Stimulated activated CD4-positive, alpha-beta T cell treated with anti-CD3 and anti-CD28 coated beads, Interleukin-15, amount 100 ng/mL, for 24 hours (primary cell): Measurements from ENCODE around the gene IL36A.

Source experiments
- DNase-seq: peaks from one replicate; pipeline ENCODE4 v3.0.0-alpha.2; 2020

Gene IL36A

DNA sequence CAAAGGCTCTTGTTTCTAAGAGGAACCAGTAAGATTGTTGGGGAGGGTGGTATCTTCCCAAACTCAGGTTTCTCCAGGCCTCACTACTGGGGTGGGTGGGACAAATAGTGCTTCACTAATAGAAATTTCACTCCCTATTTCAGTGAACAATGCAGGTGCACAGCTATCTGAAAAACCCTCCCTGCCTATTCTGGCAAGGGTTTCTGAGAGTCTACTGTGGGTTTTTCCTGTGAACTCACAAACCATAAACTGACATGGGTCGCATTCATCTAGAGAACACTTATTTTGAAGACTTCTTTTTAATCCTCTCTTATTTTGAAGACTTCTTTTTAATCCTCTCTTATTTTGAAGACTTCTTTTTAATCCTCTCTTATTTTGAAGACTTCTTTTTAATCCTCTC lies 4.4 kb downstream of the IL36A start:
- DNase-seq = no peak

DNA sequence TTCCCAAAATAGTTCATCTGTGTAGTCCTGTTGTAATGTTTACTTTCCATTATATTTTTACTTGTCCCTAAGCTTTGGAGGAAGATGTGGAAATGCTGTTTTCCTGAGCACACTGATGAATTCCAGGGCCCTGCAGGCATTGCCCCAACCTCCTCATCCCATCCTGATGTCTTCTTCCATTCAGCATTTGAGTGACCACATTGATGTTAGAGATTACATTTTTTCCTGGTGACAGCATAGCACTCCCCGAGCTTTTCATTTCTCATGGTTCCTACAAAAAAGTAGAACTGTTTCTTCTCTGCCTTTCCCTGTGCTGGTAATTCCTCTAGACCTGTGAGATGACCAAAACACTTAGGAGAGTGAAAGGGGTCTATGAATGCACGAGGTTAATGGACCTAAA lies 4.8 kb downstream of the IL36A start:
- no peak for DNase-seq

- DNase-seq = no peak
Measured at GRCh38 chr2:113011108-113011507, 5.8 kb downstream of the IL36A start.

DNA sequence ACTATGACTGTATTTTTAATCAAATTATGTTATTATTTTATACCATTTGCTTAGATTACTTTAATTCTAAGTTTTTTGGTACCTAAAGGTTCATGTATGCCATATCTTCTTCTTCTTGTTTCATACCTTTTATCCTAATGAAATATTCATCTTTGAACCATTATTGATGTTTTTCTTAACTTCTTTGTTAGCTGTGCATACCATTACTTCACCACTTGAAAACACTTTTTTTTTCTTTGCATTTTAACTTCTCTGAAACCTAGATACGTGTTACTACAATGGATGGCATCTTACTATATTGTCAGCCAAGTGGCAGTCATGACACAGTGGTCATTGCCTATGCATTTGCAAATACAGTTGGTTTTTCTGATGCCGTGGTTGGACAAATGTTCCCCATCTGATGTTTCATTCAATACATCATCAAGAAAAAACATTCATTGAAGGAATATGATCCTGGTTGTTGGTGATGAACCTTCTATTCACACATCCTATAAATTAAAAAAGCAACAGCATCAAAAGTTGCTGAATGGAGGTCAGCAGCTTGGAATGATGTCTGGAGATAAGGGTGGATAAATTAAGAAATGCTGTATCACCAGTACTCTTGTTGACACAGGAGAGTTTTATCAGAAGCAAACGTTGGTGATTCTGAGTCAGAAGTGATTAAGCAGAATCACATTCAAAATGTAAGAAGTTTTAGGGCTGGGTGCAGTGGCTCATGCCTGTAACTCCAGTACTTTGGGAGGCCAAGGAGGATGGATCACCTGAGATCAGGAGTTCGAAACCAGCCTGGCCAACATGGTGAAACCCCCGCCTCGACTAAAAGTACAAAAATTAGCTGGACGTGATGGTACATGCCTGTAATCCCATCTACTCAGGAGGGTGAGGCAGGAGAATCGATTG lies 7.4 kb downstream of the IL36A start:
- no peak for DNase-seq

DNA sequence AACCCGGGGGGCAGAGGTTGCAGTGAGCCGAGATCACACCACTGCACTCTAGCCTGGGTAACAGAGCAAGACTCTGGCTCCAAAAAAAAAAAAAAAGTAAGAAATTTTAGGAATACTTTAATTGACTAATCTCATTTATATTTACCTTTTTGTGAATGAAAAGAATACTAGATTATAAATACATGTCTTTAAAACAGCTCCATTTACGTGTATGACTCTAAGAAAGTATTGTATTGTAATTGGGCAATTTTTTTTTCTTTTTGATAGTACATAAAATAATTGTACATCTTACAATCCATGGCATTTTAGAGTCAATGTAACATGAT lies 8.0 kb downstream of the IL36A start:
- no peak for DNase-seq

- DNase-seq = no peak
Measured at GRCh38 chr2:113014067-113014466, 8.8 kb downstream of the IL36A start.

DNA sequence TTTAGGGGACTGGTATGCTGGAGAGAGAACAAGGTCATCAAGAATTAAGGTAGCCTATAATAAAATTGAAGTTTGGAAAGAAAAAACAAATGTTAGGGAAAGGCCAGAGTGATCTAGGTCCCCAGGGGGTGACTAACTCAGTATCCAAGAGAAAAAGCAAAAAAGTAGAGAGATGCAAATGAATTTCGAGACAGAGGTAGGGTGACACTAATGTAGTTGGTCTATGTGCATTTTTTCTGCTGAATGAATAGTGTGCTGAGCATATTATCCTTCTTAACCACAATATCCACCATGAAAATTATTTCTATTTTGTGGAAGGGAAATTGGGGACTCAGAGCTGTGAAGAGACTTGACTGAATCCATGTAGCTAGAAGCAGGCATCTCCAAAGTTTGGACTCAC lies 9.8 kb downstream of the IL36A start:
- no peak for DNase-seq

DNA sequence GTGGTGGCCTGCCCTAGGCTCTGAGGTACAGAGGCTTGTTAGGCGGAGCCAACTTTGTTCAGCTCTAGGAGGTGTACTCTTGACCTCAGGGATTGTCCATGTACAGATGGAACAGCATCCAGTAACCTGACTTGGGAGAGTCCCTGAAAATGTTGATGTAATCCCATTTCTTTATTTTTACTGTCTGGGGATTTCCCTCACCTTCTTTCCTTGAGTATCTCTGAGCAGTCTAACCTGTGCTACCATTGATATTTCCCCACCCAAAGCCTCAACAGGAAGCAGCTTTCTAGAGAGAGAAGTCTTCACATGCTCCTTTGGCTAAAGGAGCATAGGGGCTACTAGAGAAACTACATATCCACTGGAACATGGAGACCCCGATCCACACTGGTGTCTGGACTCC lies 10.4 kb downstream of the IL36A start:
- DNase-seq = no peak

DNA sequence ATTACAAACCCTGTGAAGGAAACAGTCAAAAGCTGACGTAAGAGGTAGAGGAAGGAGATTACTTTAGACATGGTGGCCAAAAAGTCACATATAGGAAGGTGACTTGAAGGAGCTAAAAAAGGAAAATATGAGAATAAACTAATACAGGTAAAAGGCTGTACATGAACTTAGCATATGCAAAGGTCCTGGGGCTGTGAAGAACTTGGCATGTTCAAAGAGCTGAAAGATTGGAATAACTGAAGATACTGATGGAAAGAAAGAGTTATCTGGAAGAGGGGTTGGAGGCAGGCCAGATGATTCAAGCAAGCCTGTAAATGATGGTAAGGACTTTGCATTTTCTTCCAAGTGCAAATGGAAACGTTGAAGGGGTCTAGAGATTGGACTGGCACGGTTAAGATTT lies 13.2 kb downstream of the IL36A start:
- DNase-seq = no peak

DNA sequence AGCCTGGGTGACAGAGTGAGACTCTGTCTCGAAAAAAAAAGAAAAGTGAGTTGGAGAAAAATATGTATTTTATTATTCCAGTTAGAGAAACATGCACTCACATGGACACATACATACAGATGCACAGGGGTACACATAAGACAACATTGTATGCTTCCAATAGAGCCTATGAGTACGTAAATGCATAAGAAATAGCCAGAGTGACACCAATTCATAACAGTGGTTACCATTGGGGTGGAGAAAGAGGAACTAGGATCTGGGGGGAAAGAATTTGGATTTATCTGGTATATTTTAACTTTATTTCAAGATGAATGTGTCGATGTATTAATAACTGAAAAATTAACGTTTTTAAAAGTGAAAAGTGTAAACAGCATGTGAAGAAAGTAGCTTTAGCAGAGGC lies 16.1 kb downstream of the IL36A start:
- no peak for DNase-seq

GRCh38 chr2:113024764-113025163 lies 19.5 kb downstream of the IL36A start:
- no peak for DNase-seq

DNA sequence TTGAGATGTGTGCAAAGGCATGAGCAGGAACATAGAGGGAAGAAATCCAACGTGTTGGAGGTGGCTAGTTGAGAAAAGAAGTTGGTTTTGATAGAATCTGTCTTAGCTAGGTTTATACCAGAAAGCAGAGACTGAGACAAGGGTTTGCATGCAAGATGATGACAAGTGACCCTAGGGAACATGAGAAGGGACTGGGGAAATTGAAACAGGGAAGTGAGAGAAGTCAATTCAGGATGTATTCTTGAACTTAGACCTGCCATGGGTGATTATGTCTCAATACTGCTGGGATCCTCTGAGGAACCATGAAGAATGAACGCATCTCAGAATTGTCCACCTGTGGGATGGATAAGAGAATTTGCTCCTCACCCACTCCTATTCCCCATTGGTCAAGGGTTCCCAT lies 20.5 kb downstream of the IL36A start:
- no peak for DNase-seq

DNA sequence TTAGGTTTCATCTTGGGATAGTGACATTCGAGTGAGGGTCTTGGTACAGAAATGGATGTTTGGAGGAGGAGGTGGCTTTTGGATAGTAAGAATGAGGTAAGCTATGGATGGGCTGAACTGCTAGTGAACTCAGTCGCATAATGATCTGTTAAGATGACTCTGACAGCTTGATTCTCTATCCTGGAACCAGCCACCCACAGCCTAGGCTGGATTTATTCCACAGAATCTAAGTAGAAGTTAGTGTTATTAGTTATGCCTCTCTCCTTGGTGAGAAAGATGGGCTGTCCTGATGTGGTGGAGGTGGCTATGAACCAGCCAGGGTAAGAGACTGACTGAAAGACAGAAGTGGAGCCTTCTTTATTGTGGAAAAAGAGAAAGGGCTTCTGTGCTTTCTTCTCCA lies 22.4 kb downstream of the IL36A start:
- DNase-seq = no peak

DNA sequence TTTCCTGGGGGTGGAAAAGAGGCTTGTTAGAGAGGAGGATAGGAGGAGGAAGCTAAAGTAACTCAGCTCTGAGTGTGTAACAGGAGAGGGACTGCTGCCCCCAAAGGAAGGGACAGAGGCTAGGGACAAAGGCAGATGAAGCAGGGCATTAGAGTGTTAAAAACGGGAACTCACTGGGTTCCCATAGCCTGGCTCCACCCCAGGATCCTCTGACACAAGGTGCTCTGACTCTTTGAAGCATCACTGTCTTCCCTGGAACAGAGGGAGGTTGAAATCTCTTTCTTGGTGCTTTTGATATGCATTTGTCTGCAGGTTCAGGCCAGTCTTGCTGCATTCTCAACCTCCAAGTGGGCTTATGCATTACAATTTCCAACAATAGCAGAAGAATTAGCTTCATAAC lies 22.9 kb downstream of the IL36A start:
- no peak for DNase-seq

DNA sequence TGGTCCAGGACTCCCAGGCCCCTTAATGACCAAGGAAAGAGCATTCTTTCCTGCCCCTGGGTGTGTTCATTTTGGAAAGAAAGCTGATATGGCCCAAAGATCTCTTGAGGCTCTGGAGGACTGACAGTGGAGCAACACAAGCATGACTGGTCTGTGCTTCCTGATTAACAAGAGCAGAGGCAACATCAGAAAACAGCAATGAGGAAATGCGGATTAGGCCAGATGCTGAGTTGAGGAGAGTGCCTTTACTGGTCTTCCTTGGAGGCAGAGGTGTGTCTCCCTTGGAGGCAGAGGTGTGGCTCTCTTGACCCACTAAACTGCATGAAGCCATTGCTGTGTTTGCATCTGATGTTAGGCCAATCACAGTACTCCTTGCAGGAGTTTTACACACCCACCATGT lies 27.5 kb downstream of the IL36A start:
- no peak for DNase-seq

DNA sequence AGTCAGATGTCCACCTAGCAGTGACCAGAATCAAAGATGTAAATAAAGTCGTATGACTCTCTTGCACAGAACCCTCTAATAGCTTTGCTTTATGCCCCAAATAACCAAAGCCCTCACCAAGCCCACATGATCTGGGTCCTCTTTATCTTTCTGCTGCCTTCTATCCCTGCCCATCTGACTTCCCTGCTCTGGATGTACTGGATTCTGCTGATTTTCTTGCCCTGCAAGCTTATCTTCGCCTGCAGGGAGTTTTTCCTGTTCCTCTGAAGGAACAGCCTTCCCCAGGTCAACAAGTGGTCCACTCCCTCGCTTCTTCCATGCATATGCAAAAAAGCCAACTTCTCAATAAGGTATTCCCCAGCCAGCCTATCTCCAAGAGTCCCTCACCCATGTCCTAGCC lies 28.8 kb downstream of the IL36A start:
- DNase-seq = no peak

- no peak for DNase-seq
Measured at GRCh38 chr2:113036763-113037162, 31.5 kb downstream of the IL36A start.

DNA sequence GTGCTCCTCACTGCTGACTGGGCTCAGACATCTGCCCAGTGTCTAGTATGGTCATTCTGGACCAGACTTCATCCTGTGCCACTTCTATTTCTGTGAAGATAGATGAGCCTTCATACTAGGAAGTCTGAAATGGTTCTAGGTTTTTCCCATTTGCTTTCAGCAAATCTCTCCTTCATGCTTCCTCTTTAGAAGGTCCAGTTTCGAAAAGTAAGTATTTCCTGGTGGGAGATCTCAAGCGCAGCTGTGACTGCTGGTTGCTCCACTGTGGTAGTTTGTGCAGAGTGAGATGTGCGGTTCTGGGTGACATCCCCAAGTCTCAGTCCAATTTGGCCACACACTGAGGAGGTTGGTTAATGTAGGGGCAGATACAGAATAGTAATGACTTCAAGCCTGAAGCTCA lies 33.0 kb downstream of the IL36A start:
- DNase-seq = no peak

DNA sequence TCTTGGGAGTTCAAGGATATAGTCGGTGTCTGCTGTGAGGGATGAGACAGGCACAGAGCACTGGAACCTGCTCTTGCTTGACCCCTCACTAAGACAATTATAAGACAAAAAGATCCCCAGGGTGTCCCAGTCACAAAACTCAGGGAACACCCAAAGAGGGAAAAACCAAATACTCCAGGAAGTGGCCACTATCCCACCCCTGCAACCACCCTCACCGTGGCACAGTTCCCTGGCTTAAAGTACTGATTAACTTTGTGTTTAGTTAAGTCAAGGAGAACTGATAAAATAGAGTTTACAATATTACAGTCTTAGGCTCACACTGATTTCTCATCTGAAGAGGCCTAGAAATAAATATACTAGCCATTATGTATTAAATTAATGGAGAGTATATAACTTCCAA lies 33.9 kb downstream of the IL36A start:
- DNase-seq = no peak

DNA sequence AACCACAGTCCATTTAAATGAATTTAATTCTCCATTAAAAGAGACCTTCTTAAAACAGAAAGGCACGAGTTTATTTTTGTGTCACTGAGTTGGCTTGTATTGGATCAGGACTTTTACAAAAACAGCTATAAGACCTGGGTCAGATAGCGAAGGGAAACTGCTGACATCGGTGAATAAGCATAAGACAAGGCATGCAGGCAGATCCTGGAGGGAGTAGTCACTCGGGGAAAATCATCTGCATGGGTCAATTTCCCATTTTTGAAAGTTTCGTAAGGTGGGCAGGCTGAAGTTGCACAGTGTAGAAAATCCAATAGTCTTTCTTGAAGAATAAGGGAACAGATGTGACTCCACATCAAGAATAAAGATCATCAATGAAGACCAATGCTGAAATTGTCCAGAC lies 34.5 kb downstream of the IL36A start:
- no peak for DNase-seq

GRCh38 chr2:113041871-113042270 lies 36.6 kb downstream of the IL36A start:
- DNase-seq = no peak

DNA sequence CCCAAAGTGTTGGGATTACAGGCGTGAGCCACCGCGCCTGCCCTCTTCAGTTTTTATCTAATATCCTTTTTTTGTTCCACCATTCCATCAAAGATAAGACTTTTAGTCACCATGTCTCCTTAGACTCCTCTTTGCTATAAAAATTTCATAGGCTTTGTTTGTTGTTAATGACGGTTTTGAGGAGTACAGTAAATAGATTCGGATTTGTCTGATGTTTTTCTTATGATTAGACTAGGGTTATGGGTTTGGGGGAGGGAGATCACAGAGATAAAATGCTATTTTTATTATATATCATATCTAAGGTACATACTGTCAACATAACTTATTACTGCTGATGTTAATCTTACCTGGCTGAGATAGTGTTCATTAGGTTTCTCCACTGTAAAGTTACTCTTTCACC lies 41.2 kb downstream of the IL36A start:
- DNase-seq = no peak

DNA sequence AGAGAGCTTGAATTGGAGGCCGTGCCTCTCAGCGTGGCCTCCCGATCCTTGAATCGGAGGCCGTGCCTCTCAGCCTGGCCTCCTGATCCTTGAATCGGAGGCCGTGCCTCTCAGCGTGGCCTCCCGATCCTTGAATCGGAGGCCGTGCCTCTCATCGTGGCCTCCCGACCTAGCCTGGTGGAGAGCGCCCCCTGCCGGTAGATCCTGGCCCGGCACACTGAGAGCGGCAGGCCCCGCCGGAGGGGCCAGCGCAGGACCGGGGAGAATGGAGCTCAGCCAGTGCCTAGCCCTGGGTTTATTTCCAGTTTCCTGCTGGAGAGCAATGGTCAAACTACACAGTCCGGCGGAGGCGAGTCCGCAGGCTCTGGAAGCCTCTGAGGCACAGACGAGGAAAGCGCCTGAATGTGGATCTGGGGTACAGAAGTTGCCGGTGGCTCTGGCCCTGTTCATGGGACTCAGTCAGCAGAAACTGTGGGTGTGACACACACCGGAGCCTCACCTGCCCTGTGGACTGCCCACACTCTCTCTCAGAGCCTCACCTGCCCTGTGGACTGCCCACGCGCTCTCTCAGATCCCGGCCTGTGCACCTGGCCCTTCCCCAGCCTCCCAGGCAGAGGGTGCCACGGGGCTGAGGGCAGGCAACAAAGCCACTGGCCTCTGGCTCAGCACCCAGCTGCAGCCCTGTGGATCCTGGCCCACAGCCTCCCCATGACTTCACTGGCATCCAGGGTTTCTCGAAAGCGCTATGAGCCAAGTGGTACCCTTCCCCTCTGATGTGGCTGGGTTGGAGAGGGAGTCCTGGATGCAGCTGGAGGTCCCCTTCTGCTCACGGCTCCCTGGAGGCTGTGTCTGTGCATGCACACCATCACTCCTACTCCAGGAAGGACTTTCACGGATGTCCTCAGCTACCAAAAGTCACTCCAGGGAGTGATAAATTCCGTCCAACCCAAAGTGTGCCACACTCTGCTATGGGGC lies 45.9 kb downstream of the IL36A start:
- DNase-seq = no peak

DNA sequence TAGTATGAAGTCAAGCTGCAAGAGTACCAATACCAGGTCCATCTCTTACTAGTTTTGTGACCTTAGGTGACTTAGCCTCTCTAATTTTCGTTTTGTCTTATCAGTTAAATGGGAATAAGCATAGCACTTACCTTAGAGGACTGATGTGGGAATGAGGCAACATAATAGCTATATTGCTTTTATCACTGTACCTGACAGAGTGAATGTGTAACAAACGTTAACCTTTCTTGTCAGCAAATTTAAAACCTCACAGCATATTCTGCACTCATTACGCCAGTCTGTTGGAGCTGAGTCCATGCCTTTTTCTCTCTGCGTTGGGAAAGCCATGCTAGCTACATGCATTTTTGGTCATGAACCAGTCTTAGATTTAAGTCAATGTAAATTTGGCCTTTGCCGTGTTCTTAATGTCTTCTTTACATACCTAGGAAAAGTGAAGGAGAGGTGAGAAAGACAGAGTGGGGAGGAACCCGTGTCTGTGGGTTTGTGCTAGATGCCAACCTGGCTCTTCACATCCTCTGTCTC lies 47.2 kb downstream of the IL36A start, which contains the start of gene IL36B:
TSS of gene IL36B (minus strand) at position 472 of the 522 bp plus-strand sequence.
- no peak for DNase-seq
